Measurements from ENCODE around the gene CDC42. TPM values are rescaled to one million over a fixed set of nuclear protein-coding genes. Genes with fewer than 3 reads are reported as not detected.
A peak's percentile ranks its signal among the peaks of the same experiment; 100 is the strongest.

The CDC42 gene
- total and polyA plus RNA-seq, 9 of the 15 experiments (the other 6 are each of a cell fraction or from before 2014, with no cell fraction given) = 186 to 398 (median 325) TPM

- TF ChIP-seq SAFB2 (IDR thresholded peaks at IDR 0.05; ENCODE audit: borderline replicate concordance, low read depth, low read length, severe bottlenecking) (no peak), CREB3 (tag; conservative IDR thresholded peaks at IDR 0.05; ENCODE audit: low read depth) (0 out of 2 replicates have a peak, but pooled peaks have one; percentile 56), HNRNPH1 (optimal IDR thresholded peaks at IDR 0.05; ENCODE audit: low read depth, low read length) (no peak), RREB1 (CRISPR knock-in tag; IDR thresholded peaks at IDR 0.05) (no peak), KLF1 (tag; IDR thresholded peaks at IDR 0.05) (no peak), RB1 (IDR thresholded peaks at IDR 0.05; ENCODE audit: low read depth) (no peak; the same call in 1 of the 2 replicates), ZNF217 (CRISPR knock-in tag; IDR thresholded peaks at IDR 0.05) (no peak), CCNT2 (IDR thresholded peaks at IDR 0.05; ENCODE audit: borderline replicate concordance, extremely low read depth, insufficient read length, low read depth, low read length) (no peak), ELF4 (CRISPR knock-in tag; IDR thresholded peaks at IDR 0.05) (0 out of 2 replicates have a peak, but pooled peaks have one; percentile 67), NFRKB (IDR thresholded peaks at IDR 0.05; ENCODE audit: low read depth) (no peak), ZNF830 (CRISPR knock-in tag; IDR thresholded peaks at IDR 0.05) (0 out of 2 replicates have a peak, but pooled peaks have one; percentile 67), ZNF57 (CRISPR knock-in tag; IDR thresholded peaks at IDR 0.05) (no peak), HMG20A (CRISPR knock-in tag; conservative IDR thresholded peaks at IDR 0.05) (no peak), ZBTB43 (CRISPR knock-in tag; IDR thresholded peaks at IDR 0.05) (no peak), CREB1 (IDR thresholded peaks at IDR 0.05) (no peak), CREB1 (CRISPR knock-in tag; IDR thresholded peaks at IDR 0.05) (no peak), PATZ1 (CRISPR knock-in tag; IDR thresholded peaks at IDR 0.05; ENCODE audit: borderline replicate concordance) (peak; percentile 21; the same call in 1 of the 2 replicates)
Measured at GRCh38 chr1:22048351-22049192, 3.9 kb upstream of the CDC42 start (continued).
